C4-2B (cell line): ENCODE results near the gene RFXANK.

Source experiments
- H3K27ac ChIP-seq: fragments of 450-650 bp; 2 replicates; pipeline ENCODE4 v1.5.1; 2017
- CTCF ChIP-seq: fragments of 450-650 bp; conservative IDR thresholded peaks from 2 replicates; pipeline ENCODE4 v1.5.1; 2017; ENCODE audit warnings: mild to moderate bottlenecking
- ZFX ChIP-seq: fragments of 450-650 bp; IDR thresholded peaks from 2 replicates; pipeline ENCODE4 v1.6.1; 2017

RFXANK gene

GRCh38 chr19:19239675-19240074 is 47.6 kb downstream of the RFXANK start:
- TF ChIP-seq ZFX (no peak), CTCF (no peak)
- H3K27ac ChIP-seq, result no peak overlapping the region

- H3K27ac ChIP-seq, result no peak overlapping the region
- TF ChIP-seq CTCF (no peak), ZFX (no peak)
Measured at GRCh38 chr19:19240476-19240875, 48.4 kb downstream of the RFXANK start.

- TF ChIP-seq CTCF, result no peak
- no peak for TF ChIP-seq ZFX
- H3K27ac ChIP-seq, result no peak overlapping the region
Measured at GRCh38 chr19:19250196-19250801, 58.2 kb downstream of the RFXANK start.
